GM12873 (cell line): Measurements from ENCODE around the gene TTC33.

Experiments used
- CTCF ChIP-seq: IDR thresholded peaks from 2 replicates; pipeline ENCODE4 v1.5.1; 2012; ENCODE audit warnings: low read depth, mild to moderate bottlenecking, moderate library complexity, low read length, control low read depth; ENCODE audit not compliant: insufficient read depth; ENCODE audit errors: missing control alignments

Gene TTC33

GRCh38 chr5:40755407-40756365 lies at the start of gene TTC33:
TSS of gene TTC33 (minus strand) at chr5:40755961. CDS start at chr5:40747018, 8,943 bp downstream.
- peak; percentile 58 for TF ChIP-seq CTCF

GRCh38 chr5:40801771-40802562 lies 46.2 kb upstream of the TTC33 start:
- no peak for TF ChIP-seq CTCF

- no peak for TF ChIP-seq CTCF
Measured at GRCh38 chr5:40799258-40799657, 43.5 kb upstream of the TTC33 start.

DNA sequence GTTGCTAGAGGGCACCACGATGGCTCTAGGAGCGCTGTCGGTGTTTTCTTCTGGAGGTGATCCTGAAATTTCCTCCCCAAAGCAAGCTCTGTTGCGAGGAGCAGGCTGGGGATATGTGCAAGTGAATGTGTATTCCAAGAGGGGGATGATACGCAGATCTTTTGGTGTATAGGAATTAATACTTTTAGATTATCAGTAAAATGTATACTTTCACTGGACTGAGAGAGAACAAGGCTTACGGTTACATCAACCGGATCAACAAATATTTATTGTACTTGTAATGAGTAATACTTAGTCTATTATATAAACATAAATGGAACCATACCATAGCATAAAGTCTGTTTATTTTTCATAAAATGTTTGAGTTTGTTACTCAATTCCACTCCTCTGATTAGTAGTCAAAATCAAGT lies 43.0 kb upstream of the TTC33 start:
- no peak for TF ChIP-seq CTCF

DNA sequence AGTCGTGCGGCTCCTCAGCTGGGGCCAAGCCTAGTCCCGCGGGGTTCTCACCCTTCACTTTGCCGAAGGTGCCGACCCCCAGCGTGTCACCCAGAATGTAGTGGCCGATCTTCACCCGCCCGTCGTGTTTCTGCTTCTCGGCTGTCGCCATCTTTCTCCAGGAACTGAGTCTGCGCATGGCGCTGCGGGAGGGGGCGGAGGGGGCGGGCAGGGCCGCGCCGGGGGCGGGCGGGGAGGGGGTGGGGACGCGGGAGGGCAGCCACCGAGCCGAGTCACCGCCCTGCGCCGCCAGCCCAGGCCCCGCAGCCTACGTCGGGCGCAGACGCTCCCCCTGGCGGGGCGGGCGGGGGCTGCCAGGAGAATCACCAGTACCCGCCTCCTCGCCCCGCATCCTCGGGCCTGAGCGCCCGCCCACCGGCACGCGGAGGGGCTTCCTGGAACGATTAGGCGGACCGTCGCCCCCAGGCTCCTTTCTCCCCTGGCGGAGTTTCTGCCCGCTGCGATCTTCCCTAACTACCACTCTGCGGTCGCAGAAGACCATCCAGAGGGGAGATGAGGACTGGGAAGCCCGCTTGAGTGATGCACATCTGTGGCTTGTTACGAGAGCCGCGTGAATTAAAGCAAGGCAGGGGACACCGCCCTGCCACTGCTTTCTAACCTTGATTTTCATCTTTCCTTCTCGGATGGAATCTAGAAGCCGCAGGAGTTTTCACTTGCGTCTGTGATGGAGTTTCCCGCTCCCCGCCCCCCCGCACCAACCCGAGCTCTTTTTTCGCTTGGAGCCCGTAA lies 42.4 kb upstream of the TTC33 start, which contains the start of gene PRKAA1:
PRKAA1 (minus strand) TSS at position 363 of the 789 bp plus-strand sequence; CDS start at position 178, 185 bp downstream.
- peak; percentile 60 for TF ChIP-seq CTCF

GRCh38 chr5:40797273-40798011 lies 41.7 kb upstream of the TTC33 start:
- no peak for TF ChIP-seq CTCF
